Germinal center (tissue), 1 donor: ENCODE results near the gene CROCC.
A peak's percentile ranks its signal among the peaks of the same experiment; 100 is the strongest.

Experiments used
- DNase-seq: peaks from one replicate; pipeline ENCODE4 v3.0.0; 2012; ENCODE audit warnings: mixed read lengths, low spot score

The CROCC gene

GRCh38 chr1:16986560-16986959 lies 64.8 kb downstream of the CROCC start:
- no peak for DNase-seq

GRCh38 chr1:16986962-16987361 lies 65.2 kb downstream of the CROCC start:
- DNase-seq = no peak

- DNase-seq = no peak
Observed at GRCh38 chr1:16988210-16988609, 66.5 kb downstream of the CROCC start.

- no peak for DNase-seq
Observed at GRCh38 chr1:16989676-16990391, 68.1 kb downstream of the CROCC start.

- no peak for DNase-seq
Observed at GRCh38 chr1:16991571-16991970, 69.8 kb downstream of the CROCC start.

- no peak for DNase-seq
Observed at GRCh38 chr1:16992102-16992501, 70.4 kb downstream of the CROCC start.

- DNase-seq = no peak
Observed at GRCh38 chr1:16992675-16993074, 70.9 kb downstream of the CROCC start.

- no peak for DNase-seq
Observed at GRCh38 chr1:16993521-16994038, 71.8 kb downstream of the CROCC start.

- no peak for DNase-seq
Observed at GRCh38 chr1:16996845-16997244, 75.1 kb downstream of the CROCC start.

- no peak for DNase-seq
Observed at GRCh38 chr1:16998589-16998988, 76.9 kb downstream of the CROCC start.

- no peak for DNase-seq
Observed at GRCh38 chr1:16999863-17000262, 78.1 kb downstream of the CROCC start.

- DNase-seq = no peak
Observed at GRCh38 chr1:17001760-17002523, 80.2 kb downstream of the CROCC start.

GRCh38 chr1:17002524-17002902 lies 80.8 kb downstream of the CROCC start:
- DNase-seq = no peak

- no peak for DNase-seq
Observed at GRCh38 chr1:17004466-17005364, 83.0 kb downstream of the CROCC start.

- no peak for DNase-seq
Observed at GRCh38 chr1:17005365-17005740, 83.6 kb downstream of the CROCC start.

- no peak for DNase-seq
Observed at GRCh38 chr1:17007121-17007520, 85.4 kb downstream of the CROCC start.

GRCh38 chr1:17008208-17008855 lies 86.6 kb downstream of the CROCC start:
- DNase-seq = no peak

- DNase-seq = no peak
Observed at GRCh38 chr1:17009706-17010105, 88.0 kb downstream of the CROCC start.

- DNase-seq = no peak
Observed at GRCh38 chr1:17011092-17011438, 89.3 kb downstream of the CROCC start.

- DNase-seq = peak; percentile 92
Observed at GRCh38 chr1:17011439-17012307, 89.9 kb downstream of the CROCC start, which contains the start of gene ATP13A2. Gene ATP13A2 (minus strand): TSS chr1:17011928. CDS start chr1:17011738, 190 bp downstream.
